ENCODE results near the gene TMEM37.

GRCh38 chr2:119428488-119429224 lies 3.0 kb upstream of the TMEM37 start:
- no peak for TF ChIP-seq CTCF (IDR thresholded peaks at IDR 0.05)
- no peak for TF ChIP-seq POLR2A (IDR thresholded peaks at IDR 0.05)
- TF ChIP-seq POLR2AphosphoS5 (IDR thresholded peaks at IDR 0.05): no peak
